HepG2 (cell line): Measurements from ENCODE around the gene RRM2. TPM values are rescaled to one million over a fixed set of nuclear protein-coding genes. Genes with fewer than 3 reads are reported as not detected.

ENCODE experiments used
- ATAC-seq: fragments of 200-7000 bp; cut with Tn5 transposase; 3 replicates; pipeline ENCODE4 v1.9.1; 2020; ENCODE audit warnings: mild to moderate bottlenecking, moderate library complexity
- BruUV-seq: library from RNA; stranded (reverse); fragments of 400-500 nt; replicated peaks from 2 replicates; lab custom pipeline; 2021; lab: Mats Ljungman, UMichigan
- CTCF ChIA-PET: fragments of 300-600 bp; formaldehyde crosslinking; extraction: SDS; loops from one replicate; lab custom pipeline; 2021; ENCODE audit warnings: low total read pairs, inconsistent platforms, low intra/inter-chr PET ratio; lab: Yijun Ruan, JAX
- POLR2A ChIA-PET: fragments of 350-600 bp; sonication (Branson Sonifier 250); formaldehyde crosslinking; loops from one replicate; lab custom pipeline; 2020; ENCODE audit warnings: antibody characterized with exemption, inconsistent platforms; lab: Yijun Ruan, JAX
- DNase-seq: peaks from one replicate; pipeline ENCODE4 v3.0.0-alpha.2; 2015; ENCODE audit warnings: low spot score
- FAIRE-seq: peaks from 3 replicates; lab custom pipeline; 2011; peaks lifted over from hg19 to GRCh38; lab: Jason Lieb, UNC
- H2AFZ ChIP-seq: one replicate; pipeline ENCODE4 v1.6.1; 2011; ENCODE audit warnings: low read length, inconsistent platforms
- H3K27ac ChIP-seq: fragments of 300-600 bp; 3 replicates; pipeline ENCODE4 v1.8.0; 2011; ENCODE audit warnings: mixed run types, mild to moderate bottlenecking, mixed read lengths, low read length, inconsistent platforms; ENCODE audit not compliant: insufficient read depth; ENCODE audit errors: extremely low read length
- H3K27me3 ChIP-seq, 2 experiments: fragments of 200-600 bp in 1 of 2; 2 replicates in 1 of 2; 3 replicates in 1 of 2; pipeline versions ENCODE4 v1.6.0 to v1.8.0; 2011; ENCODE audit warnings: low read length in 2 of 2, mild to moderate bottlenecking in 2 of 2, moderate library complexity in 2 of 2, inconsistent platforms in 1 of 2; ENCODE audit not compliant: insufficient read depth in 2 of 2, control insufficient read depth in 1 of 2
- H3K36me3 ChIP-seq, 2 experiments: fragments of 200-600 bp in 1 of 2; replicated peaks in 1 of 2; 2 replicates in 1 of 2; 3 replicates in 1 of 2; pipeline versions ENCODE4 v1.5.1 to v1.8.0; 2011; ENCODE audit warnings: low read length in 2 of 2, inconsistent platforms in 1 of 2; ENCODE audit not compliant: insufficient read depth in 2 of 2, control insufficient read depth in 1 of 2
- H3K4me1 ChIP-seq: 2 replicates; pipeline ENCODE4 v1.5.1; 2012; ENCODE audit warnings: low read length, inconsistent platforms; ENCODE audit not compliant: insufficient read depth
- H3K4me2 ChIP-seq: 2 replicates; pipeline ENCODE4 v1.6.0; 2011; ENCODE audit warnings: low read depth, low read length, inconsistent platforms
- H3K4me3 ChIP-seq, 3 experiments: fragments of 200-600 bp in 1 of 3; sonication (generic), shearing (Covaris generic) in 1 of 3; replicated peaks in 1 of 3; 2 replicates each; pipeline ENCODE4 v1.5.1; 2011 to 2016; ENCODE audit warnings: low read length in 3 of 3, inconsistent platforms in 2 of 3, low read depth in 2 of 3, mild to moderate bottlenecking in 2 of 3, control low read depth in 1 of 3, mixed read lengths in 1 of 3; ENCODE audit not compliant: insufficient read depth in 1 of 3
- H3K79me2 ChIP-seq: one replicate; pipeline ENCODE4 v1.6.1; 2011; ENCODE audit warnings: low read length, inconsistent platforms; ENCODE audit not compliant: insufficient read depth
- H3K9ac ChIP-seq: 2 replicates; pipeline ENCODE4 v1.6.0; 2011; ENCODE audit warnings: mild to moderate bottlenecking, low read depth, low read length, inconsistent platforms; ENCODE audit not compliant: insufficient read depth
- H3K9me3 ChIP-seq: 2 replicates; pipeline ENCODE4 v1.5.1; 2012; ENCODE audit warnings: mild to moderate bottlenecking, low read length
- H4K20me1 ChIP-seq: 2 replicates; pipeline ENCODE4 v1.6.0; 2011; ENCODE audit warnings: inconsistent platforms, mild to moderate bottlenecking, low read length, moderate library complexity; ENCODE audit not compliant: insufficient read depth
- AGO2 ChIP-seq: fragments of 200-400 bp; formaldehyde crosslinking; optimal IDR thresholded peaks from 2 replicates; pipeline ENCODE3; 2017; ENCODE audit warnings: mild to moderate bottlenecking, low read depth, low read length, moderate library complexity
- ARHGAP35 ChIP-seq: sonication (generic); formaldehyde crosslinking; IDR thresholded peaks from 2 replicates; pipeline ENCODE4 v1.9.0; 2022; ENCODE audit warnings: mild to moderate bottlenecking, inconsistent platforms, moderate library complexity, missing genetic modification reagents, borderline replicate concordance
- FOXA3 ChIP-seq: IDR thresholded peaks from 2 replicates; pipeline ENCODE4 v1.6.1; 2016; ENCODE audit warnings: missing genetic modification reagents, missing compliant biosample characterization
- GMEB2 ChIP-seq: IDR thresholded peaks from 2 replicates; pipeline ENCODE4 v1.6.1; 2016; ENCODE audit warnings: missing biosample characterization, missing genetic modification reagents, low read depth
- NFKB2 ChIP-seq: sonication (generic); formaldehyde crosslinking; IDR thresholded peaks from 2 replicates; pipeline ENCODE4 v1.4.0; 2020; ENCODE audit warnings: missing genetic modification reagents, borderline replicate concordance
- TP53 ChIP-seq: sonication (generic); formaldehyde crosslinking; conservative IDR thresholded peaks from 2 replicates; pipeline ENCODE4 v1.4.0; 2020; ENCODE audit warnings: missing genetic modification reagents
- ZNF556 ChIP-seq: sonication (generic); formaldehyde crosslinking; IDR thresholded peaks from 2 replicates; pipeline ENCODE4 v1.4.0; 2020; ENCODE audit warnings: mild to moderate bottlenecking, missing genetic modification reagents, borderline replicate concordance
- WGBS: methylation state at CpG from one replicate; pipeline ENCODE4 v1.1.6; 2017; ENCODE audit warnings: low lambda C conversion rate; 5-methylcytosine and 5-hydroxymethylcytosine counted together
- in situ Hi-C: cut with HindIII; loops from 2 replicates; pipeline ENCODE4 v1.10.0; 2017; ENCODE audit warnings: low pct_unique_long_range_greater_than_20kb; ENCODE audit not compliant: extremely low pct_ligation_motif_present
- intact Hi-C: fragments of 100-400 bp; cut with micrococcal nuclease; formaldehyde crosslinking; loops from one replicate; pipeline ENCODE4 v1.10.0; 2022; ENCODE audit not compliant: unreplicated experiment
- polyA plus RNA-seq, 8 experiments: library from polyadenylated mRNA; depleted of rRNA in 3 of 8; stranded (reverse) in 7 of 8; unstranded in 1 of 8; fragments of >200 nt; fragmentation: Illumina TruSeq in 4 of 8; extraction: Trizol in 4 of 8; gene quantifications; 2 replicates each; pipeline versions ENCODE4 v1.2.1 to v1.2.3, GENCODE V29; 2011 to 2016; ENCODE audit warnings: low read depth in 4 of 8, missing spikeins in 1 of 8, mixed read lengths in 1 of 8; ENCODE audit not compliant: insufficient read depth in 1 of 8
- total RNA-seq, 5 experiments: library from RNA; depleted of rRNA; stranded (reverse); fragments of >200 nt; fragmentation: Illumina TruSeq; extraction: Trizol; gene quantifications; 2 replicates each; pipeline ENCODE4 v1.2.3, GENCODE V29; 2016; ENCODE audit warnings: low read depth in 1 of 5
- TF ChIP-seq, protein P1 (sequence below): sonication (generic); formaldehyde crosslinking; IDR thresholded peaks from 2 replicates; pipeline ENCODE4 v1.4.0; 2020; ENCODE audit warnings: mild to moderate bottlenecking, missing genetic modification reagents
- TF ChIP-seq, protein P2 (sequence below): sonication (generic); formaldehyde crosslinking; IDR thresholded peaks from 2 replicates; pipeline ENCODE4 v1.5.1; 2020; ENCODE audit warnings: missing genetic modification reagents, mild to moderate bottlenecking, borderline replicate concordance

Gene RRM2
- total and polyA plus RNA-seq, 2 of the 13 experiments (the other 11 are each of a cell fraction or from before 2014, with no cell fraction given) = 31.3 to 150 TPM

DNA sequence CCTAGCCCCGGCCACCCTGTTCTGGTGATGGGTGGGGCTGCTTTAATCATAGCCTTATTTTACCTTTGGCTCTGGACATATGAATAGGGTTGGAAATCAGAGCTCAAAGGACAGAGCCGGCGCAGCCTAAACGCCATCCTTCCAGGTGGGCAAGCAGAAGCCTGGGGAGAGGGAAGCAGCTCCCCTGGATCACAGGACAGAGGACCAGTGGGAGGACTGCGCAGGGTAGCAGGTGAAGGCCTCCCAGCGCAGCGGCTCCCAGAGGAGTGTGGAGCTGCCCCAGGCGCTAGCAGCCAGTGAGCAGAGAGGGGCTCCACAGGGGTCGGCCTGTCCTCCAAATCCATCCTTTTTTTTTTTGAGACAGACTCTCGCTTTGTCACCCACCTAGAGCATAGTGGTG lies 25.9 kb upstream of the RRM2 start (continued):
- TF ChIP-seq, protein P1, sequence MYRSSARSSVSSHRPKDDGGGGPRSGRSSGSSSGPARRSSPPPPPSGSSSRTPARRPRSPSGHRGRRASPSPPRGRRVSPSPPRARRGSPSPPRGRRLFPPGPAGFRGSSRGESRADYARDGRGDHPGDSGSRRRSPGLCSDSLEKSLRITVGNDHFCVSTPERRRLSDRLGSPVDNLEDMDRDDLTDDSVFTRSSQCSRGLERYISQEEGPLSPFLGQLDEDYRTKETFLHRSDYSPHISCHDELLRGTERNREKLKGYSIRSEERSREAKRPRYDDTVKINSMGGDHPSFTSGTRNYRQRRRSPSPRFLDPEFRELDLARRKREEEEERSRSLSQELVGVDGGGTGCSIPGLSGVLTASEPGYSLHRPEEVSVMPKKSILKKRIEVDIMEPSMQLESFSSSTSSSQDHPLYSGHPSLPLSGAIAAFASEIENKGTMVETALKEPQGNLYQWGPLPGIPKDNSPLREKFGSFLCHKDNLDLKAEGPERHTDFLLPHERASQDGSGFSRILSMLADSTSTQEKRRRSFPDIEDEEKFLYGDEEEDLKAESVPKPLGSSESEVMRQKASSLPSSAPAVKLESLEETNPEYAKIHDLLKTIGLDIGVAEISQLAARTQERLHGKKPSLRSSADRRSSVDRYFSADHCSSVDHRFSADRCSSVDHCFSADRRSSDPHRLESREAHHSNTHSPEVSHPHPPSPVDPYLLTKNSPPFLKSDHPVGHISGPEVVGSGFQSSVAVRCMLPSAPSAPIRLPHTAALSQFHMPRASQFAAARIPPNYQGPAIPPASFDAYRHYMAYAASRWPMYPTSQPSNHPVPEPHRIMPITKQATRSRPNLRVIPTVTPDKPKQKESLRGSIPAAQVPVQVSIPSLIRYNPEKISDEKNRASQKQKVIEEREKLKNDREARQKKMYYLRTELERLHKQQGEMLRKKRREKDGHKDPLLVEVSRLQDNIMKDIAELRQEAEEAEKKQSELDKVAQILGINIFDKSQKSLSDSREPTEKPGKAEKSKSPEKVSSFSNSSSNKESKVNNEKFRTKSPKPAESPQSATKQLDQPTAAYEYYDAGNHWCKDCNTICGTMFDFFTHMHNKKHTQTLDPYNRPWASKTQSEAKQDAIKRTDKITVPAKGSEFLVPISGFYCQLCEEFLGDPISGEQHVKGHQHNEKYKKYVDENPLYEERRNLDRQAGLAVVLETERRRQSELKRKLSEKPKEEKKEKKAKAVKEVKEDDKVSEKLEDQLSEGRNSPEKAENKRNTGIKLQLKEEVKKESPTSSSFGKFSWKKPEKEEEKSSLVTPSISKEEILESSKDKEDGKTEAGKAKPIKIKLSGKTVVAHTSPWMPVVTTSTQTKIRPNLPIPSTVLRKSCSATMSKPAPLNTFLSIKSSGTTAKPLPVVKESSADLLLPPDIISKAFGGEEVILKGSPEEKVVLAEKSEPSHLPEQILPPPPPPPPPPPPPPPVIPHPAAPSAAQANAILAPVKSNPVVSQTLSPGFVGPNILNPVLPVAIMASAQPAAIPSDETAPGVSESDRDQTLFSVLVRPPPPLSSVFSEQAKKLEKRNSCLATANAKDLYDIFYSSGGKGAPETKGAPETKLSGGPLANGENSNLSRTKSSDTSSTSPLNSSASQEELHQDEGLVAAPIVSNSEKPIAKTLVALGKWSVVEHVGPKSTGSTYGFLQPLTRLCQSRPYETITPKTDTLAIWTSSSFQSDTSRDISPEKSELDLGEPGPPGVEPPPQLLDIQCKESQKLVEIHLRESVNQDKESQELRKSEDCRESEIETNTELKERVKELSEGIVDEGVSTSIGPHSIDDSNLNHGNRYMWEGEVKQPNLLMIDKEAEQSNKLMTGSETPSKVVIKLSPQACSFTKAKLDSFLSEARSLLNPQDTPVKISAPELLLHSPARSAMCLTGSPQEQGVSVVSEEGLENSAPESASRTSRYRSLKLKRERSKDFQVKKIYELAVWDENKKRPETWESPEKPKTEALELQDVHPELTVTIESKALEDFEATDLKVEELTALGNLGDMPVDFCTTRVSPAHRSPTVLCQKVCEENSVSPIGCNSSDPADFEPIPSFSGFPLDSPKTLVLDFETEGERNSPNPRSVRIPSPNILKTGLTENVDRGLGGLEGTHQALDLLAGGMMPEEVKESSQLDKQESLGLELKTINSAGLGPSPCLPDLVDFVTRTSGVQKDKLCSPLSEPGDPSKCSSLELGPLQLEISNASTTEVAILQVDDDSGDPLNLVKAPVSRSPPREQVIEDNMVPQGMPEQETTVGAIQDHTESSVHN (CRISPR knock-in tag) = no peak

DNA sequence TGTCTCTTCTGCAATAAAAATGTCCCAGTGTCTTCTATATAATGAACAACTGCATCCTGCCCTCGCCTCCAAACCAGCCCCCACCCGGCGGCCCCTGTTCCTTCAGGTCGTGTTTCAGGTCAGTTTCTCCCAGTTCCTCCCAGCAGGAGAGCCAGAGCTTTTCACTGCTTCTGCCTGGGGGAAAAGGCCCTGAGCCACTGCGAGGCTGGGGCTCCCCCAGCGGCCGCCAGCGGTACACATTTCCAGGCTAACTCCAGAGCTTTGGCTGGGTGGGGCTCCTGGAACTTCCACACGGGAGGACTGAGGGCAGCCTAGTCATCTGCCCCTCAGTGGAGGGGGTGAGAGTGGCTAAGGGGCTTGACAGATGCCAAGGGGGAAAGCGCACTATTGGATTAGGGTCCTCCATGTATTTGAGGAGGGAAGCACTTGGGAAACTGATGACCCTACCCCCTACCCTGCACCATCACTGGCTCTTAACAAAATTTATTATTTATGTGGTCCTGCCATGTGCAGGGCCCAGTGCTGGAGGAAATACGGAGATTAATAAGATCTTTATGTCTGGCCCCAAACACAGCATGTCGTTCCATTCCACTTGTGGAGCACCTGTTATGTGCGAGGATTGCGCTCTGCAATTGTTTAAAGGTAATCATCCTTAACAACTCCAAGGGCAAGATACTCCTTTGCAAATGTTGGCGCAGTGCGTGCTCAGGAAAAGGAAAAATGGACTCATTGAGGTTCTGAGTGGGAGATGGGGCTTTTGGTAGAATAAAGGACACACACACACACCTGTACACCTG lies 25.0 kb upstream of the RRM2 start:
- H3K36me3 ChIP-seq = no peaks in the 10 kb centered on the region
- no peaks in the 10 kb centered on the region for H3K4me1 ChIP-seq
- H3K27me3 ChIP-seq = peaks cover 0 to 29% of the 10 kb centered on the region in 2 experiments; a peak in 4 of 5 replicates
- H3K9me3 ChIP-seq = no peaks in the 10 kb centered on the region
- ATAC-seq = peak; percentile 98
- no peak overlapping the region for H2AFZ ChIP-seq
- no peak overlapping the region for H3K9ac ChIP-seq
- DNase-seq = peak; percentile 61
- H4K20me1 ChIP-seq = no peaks in the 10 kb centered on the region
- peak; percentile 80 for FAIRE-seq
- H3K27ac ChIP-seq = no peak overlapping the region
- in situ Hi-C loops (no loop called here), intact Hi-C loops (loop anchor here (1.0 kb wide), 1 partner anchor 25 kb away; no protein-coding TSS in a partner anchor)
- no TSS peak for BruUV-seq
- H3K4me2 ChIP-seq = no peak overlapping the region
- H3K79me2 ChIP-seq = no peaks in the 10 kb centered on the region
- WGBS = 22% methylated on average over 16 of the region's 16 CpGs
- H3K4me3 ChIP-seq = no peak overlapping the region
- CTCF ChIA-PET = interaction anchor here (1.1 to 2.4 kb wide), 4 partner anchors 17 to 284 kb away, joined by 3 to 32 read pairs (median 4); partner anchors contain the start of gene CYS1
- POLR2A ChIA-PET = interaction anchor here (2.2 kb wide), 1 partner anchor 25 kb away, joined by 15 read pairs; no protein-coding TSS in a partner anchor
- TF ChIP-seq NFKB2 (CRISPR knock-in tag) = peak; percentile 44; the same call in 1 of the 2 replicates
- no peak for TF ChIP-seq ZNF556 (CRISPR knock-in tag)
- no peak for TF ChIP-seq GMEB2 (CRISPR knock-in tag)
- TF ChIP-seq, protein P2, sequence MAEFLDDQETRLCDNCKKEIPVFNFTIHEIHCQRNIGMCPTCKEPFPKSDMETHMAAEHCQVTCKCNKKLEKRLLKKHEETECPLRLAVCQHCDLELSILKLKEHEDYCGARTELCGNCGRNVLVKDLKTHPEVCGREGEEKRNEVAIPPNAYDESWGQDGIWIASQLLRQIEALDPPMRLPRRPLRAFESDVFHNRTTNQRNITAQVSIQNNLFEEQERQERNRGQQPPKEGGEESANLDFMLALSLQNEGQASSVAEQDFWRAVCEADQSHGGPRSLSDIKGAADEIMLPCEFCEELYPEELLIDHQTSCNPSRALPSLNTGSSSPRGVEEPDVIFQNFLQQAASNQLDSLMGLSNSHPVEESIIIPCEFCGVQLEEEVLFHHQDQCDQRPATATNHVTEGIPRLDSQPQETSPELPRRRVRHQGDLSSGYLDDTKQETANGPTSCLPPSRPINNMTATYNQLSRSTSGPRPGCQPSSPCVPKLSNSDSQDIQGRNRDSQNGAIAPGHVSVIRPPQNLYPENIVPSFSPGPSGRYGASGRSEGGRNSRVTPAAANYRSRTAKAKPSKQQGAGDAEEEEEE (CRISPR knock-in tag) = no peak
- no peak for TF ChIP-seq TP53 (CRISPR knock-in tag)
- no peak for TF ChIP-seq AGO2
- no peak for TF ChIP-seq ARHGAP35 (CRISPR knock-in tag)
- no peak for TF ChIP-seq FOXA3
